HUES64 (cell line): Measurements from ENCODE around the gene CCDC78.

Experiments
- H3K27ac ChIP-seq: 2 replicates; pipeline ENCODE4 v1.7.0; 2013; ENCODE audit warnings: low read depth, low read length, inconsistent platforms
- H3K27me3 ChIP-seq: 2 replicates; pipeline ENCODE4 v1.6.1; 2013; ENCODE audit warnings: mild to moderate bottlenecking, low read length; ENCODE audit not compliant: insufficient read depth
- H3K36me3 ChIP-seq: 2 replicates; pipeline ENCODE4 v1.6.1; 2013; ENCODE audit warnings: mild to moderate bottlenecking, low read length; ENCODE audit not compliant: insufficient read depth
- H3K4me1 ChIP-seq: 2 replicates; pipeline ENCODE4 v1.6.1; 2013; ENCODE audit warnings: mild to moderate bottlenecking, low read length, moderate library complexity; ENCODE audit not compliant: insufficient read depth
- H3K4me3 ChIP-seq: 2 replicates; pipeline ENCODE4 v1.5.1; 2013; ENCODE audit warnings: mild to moderate bottlenecking, low read length, moderate library complexity
- H3K9ac ChIP-seq: 2 replicates; pipeline ENCODE4 v1.6.1; 2013; ENCODE audit warnings: mild to moderate bottlenecking, low read depth, low read length
- H3K9me3 ChIP-seq: 2 replicates; pipeline ENCODE4 v1.6.1; 2013; ENCODE audit warnings: low read depth, low read length; ENCODE audit not compliant: insufficient read depth
- WGBS: fragments of 150-250, 120-280 bp; methylation state at CpG from one replicate; pipeline ENCODE4 v1.1.7; 2013; ENCODE audit warnings: missing lambda C conversion rate; 5-methylcytosine and 5-hydroxymethylcytosine counted together

Gene CCDC78

DNA sequence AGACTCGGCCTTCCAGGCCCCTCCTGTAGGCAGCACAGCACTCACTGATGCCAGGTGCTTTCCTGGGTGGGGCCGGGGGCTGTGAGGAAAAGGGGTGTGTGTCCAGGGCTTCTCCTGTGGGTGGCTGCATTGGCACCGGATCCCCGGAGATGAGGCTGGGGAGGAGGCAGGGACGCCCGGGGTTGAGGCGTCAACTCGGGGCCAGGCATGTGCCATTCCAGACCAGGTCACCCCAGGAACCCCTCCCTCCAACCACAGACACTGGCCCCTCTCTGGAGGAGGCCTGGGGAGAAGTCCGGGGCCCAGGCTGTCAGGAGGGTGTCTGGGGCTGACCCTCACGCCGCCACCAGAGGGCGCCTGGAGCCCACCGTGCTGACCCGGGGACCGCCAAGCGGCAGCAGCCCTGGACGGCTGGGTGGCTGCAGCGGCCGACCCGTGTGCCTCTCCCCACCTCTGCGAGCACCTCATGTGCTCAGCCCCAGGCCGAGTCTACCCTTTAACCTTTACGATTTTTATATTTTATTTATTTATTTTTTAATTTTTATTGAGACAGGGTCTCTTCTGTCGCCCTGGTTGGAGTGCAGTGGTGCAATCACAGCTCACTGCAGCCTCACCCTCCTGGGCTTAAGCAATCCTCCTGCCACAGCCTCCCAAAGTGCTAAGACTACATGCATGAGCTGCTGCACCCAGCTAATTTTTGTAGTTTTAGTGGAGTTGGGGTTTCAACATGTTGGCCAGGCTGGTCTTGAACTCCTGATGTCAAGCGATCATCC lies 14.5 kb downstream of the CCDC78 start:
- Histone ChIP-seq H3K9ac (no peak overlapping the region), H3K36me3 (no peaks in the 10 kb centered on the region), H3K4me1 (peaks cover 10% of the 10 kb centered on the region; the same call in 1 of the 2 replicates), H3K9me3 (no peaks in the 10 kb centered on the region), H3K27me3 (peaks cover 77% of the 10 kb centered on the region), H3K27ac (no peak overlapping the region), H3K4me3 (no peak overlapping the region)
- WGBS, result 19% methylated on average over 22 of the region's 25 CpGs

DNA sequence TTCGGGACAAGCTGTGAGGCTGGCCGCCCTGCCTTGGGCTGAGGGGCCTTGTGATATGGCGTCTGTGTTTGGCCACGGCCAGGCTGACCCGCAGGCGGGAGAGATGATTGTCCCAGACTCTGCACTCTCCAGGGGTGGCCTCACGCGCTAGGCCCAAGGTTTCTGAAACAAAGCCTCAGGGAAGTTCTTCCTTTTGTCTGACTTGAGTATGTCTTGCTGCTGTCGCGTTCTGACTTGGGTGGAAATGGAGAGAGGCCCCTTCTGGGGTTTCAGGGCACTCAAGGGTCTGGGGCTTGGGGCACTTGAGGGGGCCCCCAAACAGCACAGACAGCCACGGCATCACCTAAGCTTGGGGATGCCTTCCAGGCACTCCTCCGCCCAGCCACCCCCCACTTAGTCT lies 15.2 kb downstream of the CCDC78 start:
- Histone ChIP-seq H3K4me1 (0 out of 2 replicates have a peak, but pooled peaks cover 3% of the 10 kb centered on the region), H3K4me3 (no peak overlapping the region), H3K9ac (no peak overlapping the region), H3K9me3 (no peaks in the 10 kb centered on the region), H3K27me3 (peaks cover 77% of the 10 kb centered on the region), H3K27ac (no peak overlapping the region), H3K36me3 (no peaks in the 10 kb centered on the region)
- WGBS, result 82% methylated on average over 12 of the region's 12 CpGs

DNA sequence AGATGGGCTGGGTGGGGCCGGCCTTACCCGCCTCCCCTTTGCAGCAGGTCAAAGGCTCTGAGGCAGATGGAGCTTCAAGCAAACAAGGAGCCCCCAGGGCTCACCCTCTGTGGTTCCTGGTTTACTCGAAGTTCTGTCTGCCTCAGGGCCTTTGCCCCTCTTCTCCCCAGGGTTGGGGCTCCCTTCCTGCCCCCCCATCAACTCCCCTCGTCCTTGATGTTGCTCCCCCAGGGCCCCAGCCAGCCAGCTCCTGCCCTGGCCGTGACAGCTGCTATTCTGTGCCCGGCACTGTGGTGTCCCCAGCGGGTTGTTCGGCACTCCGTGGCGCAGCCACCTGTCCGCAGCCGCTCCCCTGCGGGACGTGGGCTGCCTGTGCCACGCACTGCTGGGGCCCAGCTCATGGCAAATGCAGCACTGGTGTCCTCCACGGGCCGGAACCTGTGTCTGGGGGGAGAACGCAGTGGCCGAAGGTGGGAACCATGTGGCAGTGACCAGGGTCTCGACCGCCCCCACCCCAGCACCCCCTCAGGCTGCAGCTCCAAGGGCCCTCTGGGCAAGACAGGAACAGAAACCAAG lies 15.7 kb downstream of the CCDC78 start:
- Histone ChIP-seq H3K27me3 (peaks cover 75% of the 10 kb centered on the region), H3K27ac (no peak overlapping the region)
- WGBS, result 82% methylated on average over 21 of the region's 21 CpGs

DNA sequence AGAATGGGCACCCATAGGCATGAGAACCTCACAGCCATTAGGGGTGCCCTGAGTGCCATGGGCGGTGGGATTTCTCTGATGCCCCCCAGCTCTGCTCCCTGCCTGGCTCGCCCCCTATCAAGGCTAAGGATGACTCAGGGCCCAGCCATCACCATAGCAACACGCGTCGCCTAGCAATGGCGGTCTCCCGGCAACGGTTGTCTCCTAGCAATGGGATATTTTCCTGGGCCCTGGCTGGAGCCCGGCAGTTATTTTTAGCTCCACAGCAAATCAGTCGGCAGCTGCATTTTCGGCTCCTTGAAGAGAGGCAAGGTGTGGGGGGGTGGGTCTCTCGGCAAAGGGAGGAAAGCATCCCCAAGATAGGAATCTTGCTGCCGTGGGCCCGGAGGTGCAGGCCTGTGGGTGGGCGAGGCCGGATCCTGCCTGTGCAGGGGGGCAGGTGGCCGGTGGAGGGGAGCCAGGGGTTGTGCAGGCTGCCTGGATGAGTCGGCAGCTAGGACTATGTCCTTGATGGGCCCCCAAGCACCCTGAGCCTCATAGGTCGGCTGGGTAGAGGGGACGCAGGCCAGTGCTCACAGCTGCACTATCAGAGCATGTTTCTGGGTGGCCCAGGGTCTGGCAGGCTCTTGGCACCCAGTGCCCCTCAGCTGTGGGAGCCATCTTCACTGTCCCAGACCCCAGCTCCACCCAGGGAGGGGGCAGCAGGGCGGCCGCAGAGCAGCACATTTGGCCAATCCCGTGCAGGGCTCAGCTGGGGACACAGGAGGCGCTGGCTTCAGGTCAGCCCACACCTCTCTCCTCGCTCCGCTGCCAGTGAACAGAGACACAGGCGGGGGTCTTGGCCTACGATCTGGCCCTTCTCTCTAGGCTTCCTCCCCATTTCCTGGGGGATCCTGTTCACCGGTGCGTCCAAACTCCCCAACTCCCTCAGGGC lies 16.4 kb downstream of the CCDC78 start:
- no peak overlapping the region for H3K27ac ChIP-seq
- 45% methylated on average over 30 of the region's 30 CpGs for WGBS
- no peak overlapping the region for H3K4me3 ChIP-seq
- H3K27me3 ChIP-seq, result peaks cover 78% of the 10 kb centered on the region
- H3K9ac ChIP-seq, result no peak overlapping the region
- no peaks in the 10 kb centered on the region for H3K4me1 ChIP-seq
- H3K36me3 ChIP-seq, result no peaks in the 10 kb centered on the region
- no peaks in the 10 kb centered on the region for H3K9me3 ChIP-seq

More for the DNA sequence above, 15.7 kb downstream of the CCDC78 start:
- Histone ChIP-seq H3K4me1 (no peaks in the 10 kb centered on the region), H3K4me3 (no peak overlapping the region), H3K9me3 (no peaks in the 10 kb centered on the region), H3K9ac (no peak overlapping the region), H3K36me3 (no peaks in the 10 kb centered on the region)

DNA sequence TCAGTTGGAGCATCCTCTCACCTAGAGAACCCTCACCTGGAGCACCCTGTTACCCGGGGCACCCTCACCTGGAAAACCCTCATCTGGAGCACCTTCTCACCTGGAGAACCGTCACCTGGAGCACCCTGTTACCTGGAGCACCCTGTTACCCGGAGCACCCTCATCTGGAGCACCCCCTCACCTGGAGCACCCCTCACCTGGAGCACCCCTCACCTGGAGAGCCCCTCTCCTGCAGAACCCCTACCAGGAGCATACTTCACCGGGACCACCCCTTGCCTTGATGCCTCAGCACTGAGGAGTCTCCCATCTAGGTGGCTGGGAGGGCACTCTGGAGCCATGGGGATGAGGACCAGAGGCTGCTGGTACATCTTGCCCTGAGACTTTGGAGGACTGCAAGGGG lies 17.3 kb downstream of the CCDC78 start:
- H3K9ac ChIP-seq, result no peak overlapping the region
- no peak overlapping the region for H3K4me3 ChIP-seq
- WGBS, result 82% methylated on average over 3 of the region's 4 CpGs
- no peaks in the 10 kb centered on the region for H3K36me3 ChIP-seq
- H3K27me3 ChIP-seq, result peaks cover 79% of the 10 kb centered on the region
- no peaks in the 10 kb centered on the region for H3K4me1 ChIP-seq
- no peaks in the 10 kb centered on the region for H3K9me3 ChIP-seq
- H3K27ac ChIP-seq, result no peak overlapping the region

DNA sequence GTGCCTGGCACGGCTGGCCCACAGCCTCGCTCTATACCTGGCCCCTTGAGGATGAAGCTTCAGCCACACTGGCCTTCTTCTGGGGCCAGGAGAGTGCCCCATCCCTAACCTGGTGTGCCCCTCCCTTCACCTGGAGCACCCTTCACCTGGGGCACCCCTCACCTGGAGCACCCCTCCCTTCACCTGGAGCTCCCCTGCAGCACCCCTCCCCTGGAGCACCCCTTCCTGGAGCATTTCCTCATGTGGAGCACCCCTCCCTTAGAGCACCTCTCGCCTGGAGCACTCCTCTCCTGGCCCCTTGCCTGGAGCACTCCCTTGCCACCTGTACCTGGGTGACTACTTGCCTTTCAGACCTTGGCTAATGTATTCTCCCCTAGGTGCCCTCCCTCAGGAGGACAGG lies 18.2 kb downstream of the CCDC78 start:
- Histone ChIP-seq H3K27me3 (peaks cover 83% of the 10 kb centered on the region), H3K4me1 (no peaks in the 10 kb centered on the region), H3K27ac (no peak overlapping the region), H3K9me3 (no peaks in the 10 kb centered on the region), H3K4me3 (no peak overlapping the region), H3K36me3 (no peaks in the 10 kb centered on the region), H3K9ac (no peak overlapping the region)
- 65% methylated on average over 3 of the region's 3 CpGs for WGBS

DNA sequence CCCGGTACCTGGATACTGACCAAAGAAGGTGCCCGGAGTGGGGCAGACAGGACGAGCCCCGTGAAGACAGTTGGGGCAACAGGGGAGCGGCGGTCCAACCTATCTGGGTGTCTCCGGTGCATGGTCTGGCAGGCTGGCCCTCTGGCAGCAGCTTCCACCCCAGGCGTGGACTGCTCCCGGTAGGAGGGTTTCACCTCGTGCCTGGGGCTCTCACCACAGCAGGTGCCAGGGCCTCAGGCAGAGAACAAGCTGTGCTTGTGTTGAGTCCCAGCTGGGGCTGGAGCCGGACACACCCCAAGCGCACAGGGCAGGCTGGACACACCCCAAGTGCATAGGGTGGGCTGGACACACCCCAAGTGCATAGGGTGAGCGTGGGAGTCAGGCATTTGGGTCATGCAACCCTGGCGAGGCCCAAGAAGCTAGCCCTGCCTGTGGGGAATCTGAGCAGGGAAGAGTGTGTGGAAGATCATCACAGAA lies 19.1 kb downstream of the CCDC78 start:
- Histone ChIP-seq H3K4me1 (no peaks in the 10 kb centered on the region), H3K27me3 (peaks cover 92% of the 10 kb centered on the region), H3K9me3 (no peaks in the 10 kb centered on the region), H3K9ac (no peak overlapping the region), H3K27ac (no peak overlapping the region), H3K36me3 (no peaks in the 10 kb centered on the region), H3K4me3 (no peak overlapping the region; the same call in 1 of the 2 replicates)
- WGBS, result 44% methylated on average over 14 of the region's 14 CpGs

DNA sequence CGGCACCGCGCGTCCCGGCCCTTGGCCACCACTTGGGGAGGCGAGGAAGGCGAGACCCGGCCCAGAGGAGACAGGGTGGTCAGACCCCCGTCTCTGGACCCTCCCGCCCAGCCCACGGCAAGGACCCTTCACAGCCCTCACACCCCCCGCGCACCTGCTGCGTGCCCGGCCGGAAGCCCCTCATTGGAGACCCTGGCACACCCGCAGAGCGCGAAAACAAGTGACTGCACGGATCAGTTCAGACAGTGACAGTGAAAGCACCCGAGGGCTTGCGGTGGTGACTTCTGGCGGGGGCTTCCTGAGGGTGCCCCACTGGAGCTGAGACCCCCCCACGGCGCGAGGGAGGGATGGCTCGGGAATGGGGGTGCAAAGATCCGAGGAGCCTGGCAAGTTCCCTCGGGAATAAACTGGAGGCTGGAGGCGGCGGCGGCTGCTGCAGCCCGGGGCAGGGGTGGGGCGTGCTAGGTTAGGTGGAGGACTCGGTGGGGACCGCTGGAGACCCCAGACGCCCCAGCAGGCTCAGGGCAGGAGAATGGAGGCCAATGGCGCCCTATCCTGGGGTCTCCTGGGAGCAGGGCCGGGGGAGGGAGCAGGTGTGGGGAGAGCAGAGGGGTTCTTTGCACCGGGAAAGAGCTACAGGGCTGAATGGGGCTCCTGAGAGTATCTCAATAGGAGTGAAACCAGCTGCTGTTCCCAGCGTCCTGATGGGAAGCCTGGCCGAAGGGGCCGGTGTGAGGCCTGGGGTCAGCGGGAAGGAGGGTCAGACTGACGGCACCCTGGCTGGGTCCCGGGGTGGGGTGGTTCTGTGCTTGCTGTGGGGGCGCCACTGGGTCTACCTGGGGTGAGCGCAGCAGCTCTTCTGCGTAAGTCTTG lies 19.8 kb downstream of the CCDC78 start:
- peak overlapping the region; percentile 51 for H3K4me3 ChIP-seq
- no peak overlapping the region for H3K9ac ChIP-seq
- WGBS, result 6% methylated on average over 49 of the region's 49 CpGs
- no peaks in the 10 kb centered on the region for H3K9me3 ChIP-seq
- no peaks in the 10 kb centered on the region for H3K4me1 ChIP-seq
- H3K27me3 ChIP-seq, result peaks cover 97% of the 10 kb centered on the region
- H3K36me3 ChIP-seq, result no peaks in the 10 kb centered on the region
- H3K27ac ChIP-seq, result no peak overlapping the region

DNA sequence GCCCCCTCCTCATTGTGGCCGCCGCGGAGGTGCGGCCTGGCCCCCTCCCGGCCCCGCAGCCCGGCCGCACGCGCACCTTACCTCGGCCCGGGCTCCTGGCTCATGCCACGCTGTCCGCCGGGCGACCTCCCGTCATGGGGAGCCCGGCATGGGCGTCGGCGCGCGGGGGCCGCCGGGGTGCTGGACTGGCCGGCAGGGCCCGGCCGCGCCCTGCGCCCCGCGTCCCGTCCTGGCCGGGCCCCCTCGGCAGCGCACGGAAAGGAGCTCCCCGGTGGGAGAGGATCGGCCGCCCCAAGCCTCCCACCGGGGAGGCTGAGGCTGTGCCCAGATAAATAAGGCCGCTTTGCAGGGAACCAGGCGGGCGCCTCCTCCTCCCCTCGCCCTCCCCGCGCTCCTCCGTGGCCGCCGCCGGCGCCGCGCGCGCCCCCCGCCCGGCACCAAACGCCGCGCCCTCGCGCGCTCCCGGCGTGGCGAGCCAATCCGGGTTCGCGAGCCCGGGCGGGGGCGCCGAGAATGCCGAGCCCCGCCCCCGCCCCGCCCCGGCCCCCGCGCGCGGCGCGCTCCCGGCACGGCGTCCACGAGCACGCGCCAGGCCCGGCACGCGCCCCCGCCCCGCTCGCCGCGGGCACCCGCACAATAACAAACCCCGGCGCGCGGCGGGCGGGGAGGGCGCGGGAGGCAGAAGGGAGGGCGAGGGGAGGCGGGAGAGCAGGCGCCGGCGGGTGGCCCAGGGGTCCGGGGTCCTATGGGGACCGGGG lies 20.6 kb downstream of the CCDC78 start, which contains the start of gene FBXL16:
Gene FBXL16, minus strand, starts transcription at position 371 of the 758 bp plus-strand sequence. CDS start 8,396 bp downstream, outside the sequence.
- H3K27ac ChIP-seq, result no peak within 1 kb of the TSS
- H3K36me3 ChIP-seq, result no peaks in the 10 kb centered on the region
- H3K4me1 ChIP-seq, result no peaks in the 10 kb centered on the region
- 1% methylated on average over 115 of the region's 115 CpGs for WGBS
- H3K9ac ChIP-seq, result no peak within 1 kb of the TSS
- H3K9me3 ChIP-seq, result no peaks in the 10 kb centered on the region
- peak within 1 kb of the TSS; percentile 54 for H3K4me3 ChIP-seq
- peaks cover 97% of the 10 kb centered on the region for H3K27me3 ChIP-seq
